KG1 (cell line): ENCODE data around the gene ZNF783.
"Not testable (repeated sequence)": the region's sequence is repeated elsewhere in the genome, so short reads cannot be mapped to it uniquely, and the experiment has no call there.

ENCODE experiments used
- DNase-seq: peaks from one replicate; lab custom pipeline; 2025; lab: John Stamatoyannopoulos, UW

Gene ZNF783

DNA sequence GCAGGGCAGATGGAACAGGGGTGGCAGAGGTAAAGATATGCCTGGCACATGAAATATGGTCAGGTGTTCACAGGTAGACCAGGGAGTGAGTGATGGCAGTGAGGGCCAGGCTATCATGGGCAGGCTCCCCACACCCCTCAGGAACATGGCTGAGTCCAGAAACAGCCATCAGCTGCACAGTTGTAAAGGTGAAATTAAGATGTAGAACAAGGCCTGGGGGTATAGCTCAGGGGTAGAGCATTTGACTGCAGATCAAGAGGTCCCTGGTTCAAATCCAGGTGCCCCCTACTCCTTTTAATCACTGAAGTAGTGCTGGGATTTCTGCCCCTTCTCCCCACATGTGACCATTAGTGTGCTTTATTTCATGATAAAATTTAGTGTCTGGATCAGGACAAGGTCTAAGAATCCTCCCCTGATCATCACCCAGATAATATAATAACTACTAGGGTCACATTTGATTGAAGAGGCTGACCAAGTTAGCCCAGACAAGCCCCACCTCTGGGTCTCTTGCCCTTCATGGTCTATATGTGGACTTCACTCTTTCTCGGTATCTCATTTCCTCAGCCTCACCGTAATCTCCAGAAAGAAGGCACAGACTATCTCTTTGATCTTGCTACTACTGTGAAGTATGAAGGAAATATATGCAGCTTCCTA is 69.0 kb downstream of the ZNF783 start:
- no peak for DNase-seq

DNA sequence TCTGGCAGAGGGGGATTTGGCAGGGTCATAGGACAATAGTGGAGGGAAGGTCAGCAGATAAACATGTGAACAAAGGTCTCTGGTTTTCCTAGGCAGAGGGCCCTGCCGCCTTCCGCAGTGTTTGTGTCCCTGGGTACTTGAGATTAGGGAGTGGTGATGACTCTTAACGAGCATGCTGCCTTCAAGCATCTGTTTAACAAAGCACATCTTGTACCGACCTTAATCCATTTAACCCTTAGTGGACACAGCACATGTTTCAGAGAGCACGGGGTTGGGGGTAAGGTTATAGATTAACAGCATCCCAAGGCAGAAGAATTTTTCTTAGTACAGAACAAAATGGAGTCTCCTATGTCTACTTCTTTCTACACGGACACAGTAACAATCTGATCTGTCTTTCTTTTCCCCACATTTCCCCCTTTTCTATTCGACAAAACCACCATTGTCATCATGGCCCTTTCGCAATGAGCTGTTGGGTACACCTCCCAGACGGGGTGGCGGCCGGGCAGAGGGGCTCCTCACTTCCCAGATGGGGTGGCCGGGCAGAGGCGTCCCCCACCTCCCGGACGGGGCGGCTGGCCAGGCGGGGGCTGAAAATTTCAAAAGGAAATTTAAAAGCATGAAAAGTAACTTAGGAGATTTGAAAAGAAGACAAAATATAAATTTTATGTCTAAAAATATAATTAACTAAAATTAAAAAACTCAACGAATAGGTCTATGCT is 70.8 kb downstream of the ZNF783 start:
- DNase-seq: not testable (repeated sequence)

DNA sequence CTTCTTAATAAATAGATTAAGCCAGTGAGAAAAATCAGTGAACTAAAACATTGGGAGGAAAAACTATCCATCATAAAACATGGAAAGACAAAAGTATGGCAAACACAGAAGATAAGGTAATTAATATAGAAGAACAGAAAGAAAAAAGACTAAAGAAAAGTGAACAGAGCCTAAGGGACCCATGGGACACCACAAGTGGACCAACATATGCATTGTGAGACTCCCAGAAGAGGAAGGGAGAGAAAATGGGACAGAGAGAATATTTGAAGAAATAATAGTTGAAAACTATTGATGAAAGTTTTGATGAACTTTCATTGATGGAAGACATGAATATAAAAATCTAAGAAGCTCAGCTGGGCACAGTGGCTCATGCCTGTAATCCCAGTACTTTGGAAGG is 71.3 kb downstream of the ZNF783 start:
- DNase-seq: no peak

DNA sequence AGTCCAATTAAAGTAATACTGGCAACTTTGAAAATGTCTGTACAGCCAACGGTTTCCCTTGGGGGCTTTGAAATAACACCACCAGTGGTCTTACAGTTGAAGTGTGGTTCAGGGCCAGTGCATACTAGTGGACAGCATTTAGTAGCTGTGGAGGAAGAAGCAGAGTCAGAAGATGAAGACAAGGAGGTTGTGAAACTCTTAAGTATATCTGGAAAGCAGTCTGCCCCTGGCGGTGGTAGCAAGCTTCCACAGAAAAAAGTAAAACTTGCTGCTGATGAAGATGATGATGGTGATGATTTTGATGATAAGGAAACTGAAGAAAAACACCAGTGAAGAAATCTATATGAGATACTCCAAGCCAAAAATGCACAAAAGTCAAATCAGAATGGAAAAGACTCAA is 72.2 kb downstream of the ZNF783 start:
- no peak for DNase-seq
